HG02852 (cell line): Measurements from ENCODE around the gene FGD2.

Source experiments
- ATAC-seq: cut with Tn5 transposase; IDR thresholded peaks from one replicate; pipeline ENCODE4 v1.9.1; 2021; ENCODE audit warnings: mild to moderate bottlenecking, moderate library complexity; ENCODE audit not compliant: unreplicated experiment

FGD2 gene

GRCh38 chr6:36970892-36971842 lies 34.3 kb upstream of the FGD2 start:
- no peak for ATAC-seq

DNA sequence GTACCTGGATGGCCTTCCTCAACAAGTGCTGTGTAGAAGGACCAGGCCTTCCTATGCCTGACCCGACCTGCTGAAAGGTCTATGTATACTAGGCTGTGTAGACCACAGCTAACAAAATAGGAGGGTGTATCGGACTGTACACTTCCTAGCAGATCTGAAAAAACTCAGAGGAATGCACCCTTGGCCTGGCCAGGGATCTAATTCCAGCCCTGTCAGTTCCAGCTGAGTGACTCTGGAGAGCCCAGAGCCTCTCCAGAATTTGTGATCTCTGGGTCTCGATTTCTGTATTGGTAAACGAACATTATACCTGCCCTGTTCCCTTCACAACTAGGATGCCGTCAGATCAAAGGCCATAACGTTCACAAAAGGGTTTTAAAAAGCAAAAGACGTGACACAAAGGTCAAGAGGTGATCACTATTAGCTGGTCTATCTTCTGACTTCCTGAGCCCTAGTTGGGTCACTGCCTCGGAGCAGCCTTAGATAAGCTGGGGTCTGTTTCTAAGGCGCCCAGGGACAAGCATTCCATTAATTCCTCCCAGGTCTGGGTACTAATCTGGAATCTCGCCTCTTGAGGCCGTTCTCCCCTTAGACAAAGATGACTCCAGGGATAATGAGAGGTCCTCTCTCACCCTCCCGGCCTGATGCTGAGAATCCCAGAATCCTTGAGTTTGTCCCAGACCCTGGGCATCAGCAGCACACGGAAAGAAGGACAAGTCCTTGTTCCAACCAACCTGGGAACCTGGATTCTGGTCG lies 33.4 kb upstream of the FGD2 start:
- ATAC-seq = no peak

- no peak for ATAC-seq
These were observed 32.3 kb upstream of the FGD2 start for GRCh38 chr6:36973190-36973589.

DNA sequence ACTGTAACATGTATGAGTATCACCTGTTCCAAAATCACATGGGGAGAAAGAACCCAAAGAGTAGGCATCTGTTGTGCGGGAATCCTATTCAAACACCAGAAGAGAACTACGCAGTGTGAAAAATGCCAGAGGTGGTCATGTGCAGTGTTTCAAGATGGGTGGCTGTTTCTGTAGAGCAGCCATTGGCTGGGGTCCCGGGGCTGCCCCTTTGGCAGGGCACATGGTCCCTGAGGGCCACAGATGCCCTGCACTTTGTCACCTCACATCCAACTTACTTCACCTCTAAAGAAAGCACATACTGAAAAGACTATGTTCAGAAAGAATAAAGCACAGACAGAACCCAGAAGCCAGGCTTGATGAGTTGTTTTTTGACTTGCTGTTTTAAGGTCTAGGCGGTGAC lies 31.8 kb upstream of the FGD2 start:
- ATAC-seq = no peak

- no peak for ATAC-seq
These were observed 30.0 kb upstream of the FGD2 start for GRCh38 chr6:36975231-36976006.

GRCh38 chr6:36976007-36976264 lies 29.5 kb upstream of the FGD2 start:
- no peak for ATAC-seq

DNA sequence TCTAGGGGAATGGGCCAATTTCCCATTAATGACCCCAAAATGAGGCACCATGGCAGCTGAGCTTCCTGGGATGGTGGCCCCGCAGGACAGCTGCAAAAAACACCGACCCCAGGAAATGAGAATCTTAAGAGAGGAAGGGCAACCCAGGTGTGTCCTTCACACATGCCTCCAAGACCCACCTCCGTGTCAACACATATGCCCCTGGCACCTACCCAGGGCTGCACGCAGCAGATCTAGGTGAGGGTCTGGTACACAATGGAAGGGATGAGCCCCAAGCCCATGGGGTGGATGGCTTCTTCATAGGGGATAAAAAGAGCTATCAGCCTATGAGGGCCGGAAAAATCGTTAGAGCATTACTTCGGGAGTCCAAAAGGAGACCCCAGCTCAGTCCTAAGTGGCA lies 28.9 kb upstream of the FGD2 start:
- ATAC-seq = no peak

DNA sequence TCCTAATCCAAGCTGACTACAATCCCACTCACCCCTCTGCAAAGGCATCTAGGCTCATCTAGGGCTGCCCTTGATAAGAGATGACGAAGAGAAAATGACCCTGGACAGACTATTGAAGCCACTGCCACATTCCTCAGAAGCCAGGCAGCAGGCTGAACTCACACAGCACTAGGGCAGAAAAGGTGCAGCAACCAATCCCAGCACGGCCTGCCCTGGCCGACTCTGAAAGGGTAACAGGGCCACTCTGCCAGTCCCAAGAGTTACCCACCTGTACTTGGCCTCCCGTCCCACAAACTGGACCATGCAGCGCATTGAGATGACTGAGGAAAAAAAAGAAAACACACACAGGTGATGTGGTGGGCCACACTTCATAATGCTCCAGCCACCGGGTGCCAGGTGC lies 28.5 kb upstream of the FGD2 start:
- ATAC-seq = no peak

- no peak for ATAC-seq
These were observed 27.9 kb upstream of the FGD2 start for GRCh38 chr6:36977470-36977941.

- ATAC-seq = no peak
These were observed 26.8 kb upstream of the FGD2 start for GRCh38 chr6:36978421-36979346.

- ATAC-seq = no peak
These were observed 26.1 kb upstream of the FGD2 start for GRCh38 chr6:36979347-36979742.

GRCh38 chr6:36980129-36980528 lies 25.3 kb upstream of the FGD2 start:
- ATAC-seq = no peak

- ATAC-seq = no peak
These were observed 24.4 kb upstream of the FGD2 start for GRCh38 chr6:36980876-36981619.

DNA sequence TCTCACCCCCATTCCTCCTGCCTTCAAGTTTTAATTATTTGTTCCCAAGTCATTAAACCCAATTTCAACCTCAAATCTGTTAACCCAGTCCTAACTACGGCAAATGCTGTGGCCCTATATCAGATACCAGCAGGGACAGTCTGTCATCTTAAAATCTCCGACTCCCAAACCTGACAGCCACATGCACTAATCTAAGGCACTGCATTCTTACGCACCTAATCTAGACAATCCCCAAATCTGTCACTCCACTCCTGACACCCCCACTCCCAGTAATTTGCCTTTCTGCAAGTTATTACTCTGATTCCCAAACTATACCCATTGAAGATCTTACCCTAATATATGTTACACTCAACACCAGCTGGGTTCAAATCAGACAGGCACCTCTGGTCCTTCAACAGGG lies 21.9 kb upstream of the FGD2 start:
- ATAC-seq = no peak

- no peak for ATAC-seq
These were observed 20.7 kb upstream of the FGD2 start for GRCh38 chr6:36984581-36985416.

- ATAC-seq = no peak
These were observed 20.0 kb upstream of the FGD2 start for GRCh38 chr6:36985417-36985807.

DNA sequence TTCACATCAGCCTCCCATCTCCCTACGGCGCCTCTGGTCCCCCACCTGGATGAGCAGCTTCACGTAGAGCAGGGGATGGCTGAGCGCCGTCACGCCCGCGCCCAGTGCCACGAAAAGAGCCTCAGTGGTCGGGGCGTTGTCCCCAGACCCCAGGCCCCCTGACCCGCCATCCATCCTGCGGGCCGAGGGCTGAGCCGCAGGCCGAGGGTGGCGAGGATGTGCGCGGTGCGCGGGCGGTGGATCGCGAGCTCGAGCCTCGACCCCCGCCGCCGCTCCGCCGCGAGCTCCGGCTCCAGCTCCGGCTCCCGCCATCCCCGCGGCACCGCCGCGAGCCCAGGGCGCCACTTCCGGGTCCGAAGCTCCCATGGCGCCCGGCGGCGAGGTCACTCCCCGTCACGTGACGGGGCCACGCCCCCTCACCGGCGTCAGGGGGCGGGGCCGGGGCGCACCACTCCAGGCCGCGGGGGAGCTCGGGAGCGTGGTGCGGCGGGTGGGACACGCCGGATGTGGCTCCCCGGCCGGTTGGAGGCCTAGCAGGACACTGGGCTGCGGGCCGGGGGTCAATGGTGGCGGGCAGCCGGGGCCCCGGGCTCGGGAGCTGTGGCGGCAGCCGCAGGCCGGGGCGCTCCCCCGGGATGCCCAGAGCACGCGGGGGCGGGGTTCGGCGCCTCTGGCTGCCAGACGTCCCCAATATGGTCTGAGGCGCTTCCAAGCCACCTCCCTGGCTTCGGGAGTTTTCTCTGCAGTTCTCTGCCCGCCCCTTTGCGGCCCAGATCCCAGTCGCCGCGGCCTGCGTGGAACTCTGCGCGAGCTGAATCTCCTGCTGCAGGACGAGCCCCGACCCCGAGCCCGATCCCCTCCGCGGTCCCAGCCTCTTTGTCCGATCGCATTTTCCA lies 19.4 kb upstream of the FGD2 start, which contains the start of gene MTCH1:
MTCH1 (minus strand) TSS at position 389 of the 896 bp plus-strand sequence; CDS start at position 366, 23 bp downstream.
- peak; percentile 81 for ATAC-seq

DNA sequence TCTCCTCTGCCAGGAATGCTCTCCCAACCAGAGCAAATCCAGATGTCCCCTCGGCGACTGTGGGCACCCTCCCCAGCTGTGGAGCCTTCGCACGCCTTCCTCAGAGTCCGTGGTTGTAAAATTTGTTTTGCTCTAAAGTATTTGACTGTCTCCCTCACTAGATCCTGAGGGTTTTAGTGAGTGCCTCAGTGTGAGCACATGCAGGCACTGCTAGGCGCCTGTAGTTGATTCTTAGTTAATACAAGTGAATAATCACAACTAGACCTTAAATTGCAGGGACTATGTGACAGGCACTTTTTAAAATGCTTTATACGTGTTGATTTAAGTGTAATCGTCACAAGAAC lies 18.8 kb upstream of the FGD2 start:
- peak; percentile 13 for ATAC-seq
